Natural killer cell (primary cell): Measurements from ENCODE around the gene ITGA6. TPM values are rescaled to one million over a fixed set of nuclear protein-coding genes. Genes with fewer than 3 reads are reported as not detected.

ENCODE experiments used
- ATAC-seq, 3 donors: fragments of 150-1000 bp in 2 of 3; fragments of 200-7000 bp in 1 of 3; cut with Tn5 transposase; 1 replicate in 1 of 3; 2 replicates in 2 of 3; pipeline ENCODE4 v1.10.0; 2021; ENCODE audit warnings: mild to moderate bottlenecking in 2 of 3, moderate library complexity in 2 of 3
- DNase-seq, 2 donors: peaks; one replicate each; pipeline versions ENCODE4 v3.0.0 to v3.0.0-alpha.2; 2013 to 2021; ENCODE audit warnings: mixed read lengths in 1 of 2
- H3K27ac ChIP-seq: one replicate; pipeline ENCODE4 v1.5.1; 2013; ENCODE audit warnings: mild to moderate bottlenecking, low read length
- H3K27me3 ChIP-seq: one replicate; pipeline ENCODE4 v1.6.1; 2013; ENCODE audit warnings: low read length; ENCODE audit not compliant: control insufficient read depth, insufficient read depth
- H3K36me3 ChIP-seq: one replicate; pipeline ENCODE4 v1.6.1; 2013; ENCODE audit warnings: low read length; ENCODE audit not compliant: control insufficient read depth, insufficient read depth
- H3K4me1 ChIP-seq: one replicate; pipeline ENCODE4 v1.6.1; 2013; ENCODE audit warnings: low read length; ENCODE audit not compliant: control insufficient read depth, insufficient read depth
- H3K4me3 ChIP-seq: one replicate; pipeline ENCODE4 v1.5.1; 2013; ENCODE audit warnings: low read length
- H3K9me3 ChIP-seq: one replicate; pipeline ENCODE4 v1.6.1; 2013; ENCODE audit warnings: low read length; ENCODE audit not compliant: control insufficient read depth, insufficient read depth
- H3K27ac Mint-ChIP-seq, 2 donors: one replicate each; pipeline ENCODE4 v1.8.0; 2022; ENCODE audit warnings: mild to moderate bottlenecking in 2 of 2, mixed read lengths in 2 of 2, moderate library complexity in 1 of 2
- H3K27me3 Mint-ChIP-seq, 2 donors: one replicate each; pipeline ENCODE4 v1.8.0; 2022; ENCODE audit warnings: low read depth in 2 of 2, mixed read lengths in 2 of 2
- H3K36me3 Mint-ChIP-seq: one replicate; pipeline ENCODE4 v1.8.0; 2022; ENCODE audit warnings: mixed read lengths
- H3K4me1 Mint-ChIP-seq, 2 donors: one replicate each; pipeline ENCODE4 v1.8.0; 2022; ENCODE audit warnings: mixed read lengths in 2 of 2
- H3K4me3 Mint-ChIP-seq: one replicate; pipeline ENCODE4 v1.8.0; 2022; ENCODE audit warnings: mild to moderate bottlenecking, moderate library complexity, mixed read lengths
- H3K9me3 Mint-ChIP-seq, 2 donors: one replicate each; pipeline ENCODE4 v1.8.0; 2022; ENCODE audit warnings: mixed read lengths in 2 of 2
- CTCF ChIP-seq: fragments of 200-600 bp; IDR thresholded peaks from one replicate; pipeline ENCODE4 v1.8.0; 2022; ENCODE audit warnings: antibody characterized with exemption
- WGBS: methylation state at CpG from one replicate; pipeline ENCODE4 v1.1.7; 2013; ENCODE audit warnings: missing lambda C conversion rate; ENCODE audit not compliant: insufficient coverage; 5-methylcytosine and 5-hydroxymethylcytosine counted together
- intact Hi-C: fragments of 100-400 bp; cut with micrococcal nuclease; formaldehyde crosslinking; loops from one replicate; pipeline ENCODE4 v1.14.2; 2022
- total RNA-seq, 4 donors: library from RNA; stranded (reverse); fragments of 120-200 nt in 1 of 4; gene quantifications; one replicate each; pipeline versions ENCODE4 v1.2.3 to v1.2.4, GENCODE V29; 2013 to 2022

ITGA6 gene
- total RNA-seq, 3 donors from 2014 or later (not counting 1 experiment from before 2014, with no cell fraction given) = 34.0 to 52.8 (median 38.3) TPM

GRCh38 chr2:172464400-172465129, 37.2 kb downstream of the ITGA6 start:
- Mint-ChIP-seq H3K36me3 (peaks cover 21% of the 10 kb centered on the region), H3K4me3 (peak overlapping the region; percentile 59), H3K9me3 (no peaks in the 10 kb centered on the region), H3K27ac (peak overlapping the region; percentile 64 to 74), H3K4me1 (peaks cover 65% of the 10 kb centered on the region in 2 donors), H3K27me3 (no peaks in the 10 kb centered on the region)
- peaks cover 4% of the 10 kb centered on the region for H3K36me3 ChIP-seq
- ATAC-seq = no peak
- H3K27ac ChIP-seq = peak overlapping the region; percentile 59
- no peaks in the 10 kb centered on the region for H3K27me3 ChIP-seq
- H3K9me3 ChIP-seq = no peaks in the 10 kb centered on the region
- no peak for TF ChIP-seq CTCF
- 67% methylated on average over 2 of the region's 4 CpGs for WGBS
- H3K4me3 ChIP-seq = no peak overlapping the region
- no peak for DNase-seq
- intact Hi-C loops = loop anchor here (2.0 to 10.0 kb wide), 7 partner anchors 127 to 890 kb away; partner anchors contain the start of gene DLX2
- peaks cover 40% of the 10 kb centered on the region for H3K4me1 ChIP-seq

- peak; percentile 87 for TF ChIP-seq CTCF
- intact Hi-C loops = loop anchor here (2.0 to 10.0 kb wide), 4 partner anchors 361 to 891 kb away; partner anchors contain the start of gene DLX2
- WGBS = 72% methylated on average over 24 of the region's 24 CpGs
Measured at GRCh38 chr2:172465417-172466334, 38.3 kb downstream of the ITGA6 start.

GRCh38 chr2:172467382-172467781, 40.0 kb downstream of the ITGA6 start:
- Mint-ChIP-seq H3K27ac (no peak overlapping the region), H3K36me3 (peaks cover 31% of the 10 kb centered on the region), H3K9me3 (no peaks in the 10 kb centered on the region), H3K27me3 (no peaks in the 10 kb centered on the region), H3K4me3 (no peak overlapping the region), H3K4me1 (peaks cover 37% of the 10 kb centered on the region in 2 donors)
- TF ChIP-seq CTCF = no peak
- Histone ChIP-seq H3K9me3 (no peaks in the 10 kb centered on the region), H3K4me3 (no peak overlapping the region), H3K4me1 (peaks cover 28% of the 10 kb centered on the region), H3K27ac (no peak overlapping the region), H3K27me3 (no peaks in the 10 kb centered on the region), H3K36me3 (peaks cover 8% of the 10 kb centered on the region)
- intact Hi-C loops = loop anchor here (5.0 to 10.0 kb wide), 2 partner anchors 363 to 870 kb away; partner anchors contain the start of gene DLX2
- 79% methylated on average over 6 of the region's 8 CpGs for WGBS
- ATAC-seq = no peak
- no peak for DNase-seq

More at GRCh38 chr2:172465417-172466334, 38.3 kb downstream of the ITGA6 start:
- Histone ChIP-seq H3K4me3 (no peak overlapping the region), H3K36me3 (peaks cover 6% of the 10 kb centered on the region), H3K4me1 (peaks cover 40% of the 10 kb centered on the region), H3K27ac (no peak overlapping the region), H3K27me3 (no peaks in the 10 kb centered on the region), H3K9me3 (no peaks in the 10 kb centered on the region)
- Mint-ChIP-seq H3K27ac (peak overlapping the region; percentile 64 to 74), H3K9me3 (no peaks in the 10 kb centered on the region), H3K27me3 (no peaks in the 10 kb centered on the region), H3K4me1 (peaks cover 54% of the 10 kb centered on the region in 2 donors), H3K36me3 (peaks cover 21% of the 10 kb centered on the region), H3K4me3 (peak overlapping the region; percentile 57)
- DNase-seq (peak; percentile 40 to 88), ATAC-seq (peak; percentile 68 to 80 (median 76))
